Endothelial cell of umbilical vein (primary cell): Measurements from ENCODE around the gene PID1. TPM values are rescaled to one million over a fixed set of nuclear protein-coding genes. Genes with fewer than 3 reads are reported as not detected.

Source experiments
- BruUV-seq: library from RNA; stranded (reverse); fragments of 400-500 nt; replicated peaks from 2 replicates; lab custom pipeline; 2021; lab: Mats Ljungman, UMichigan
- CTCF ChIA-PET: fragments of 300-600, 350-600 bp; sonication (Branson Sonifier 250); formaldehyde crosslinking; loops from one replicate; lab custom pipeline; 2021; ENCODE audit warnings: antibody characterized with exemption, inconsistent platforms; lab: Charles Lee
- POLR2A ChIA-PET: fragments of 300-600, 350-600 bp; sonication (Branson Sonifier 250); formaldehyde crosslinking; loops from one replicate; lab custom pipeline; 2021; ENCODE audit warnings: antibody characterized with exemption, inconsistent platforms; lab: Charles Lee
- DNase-seq: peaks from one replicate; pipeline ENCODE4 v3.0.0-alpha.2; 2011; ENCODE audit warnings: low read depth, low spot score
- FAIRE-seq: peaks from 2 replicates; lab custom pipeline; 2011; peaks lifted over from hg19 to GRCh38; lab: Jason Lieb, UNC
- H2AFZ ChIP-seq: 2 replicates; pipeline ENCODE4 v1.6.0; 2012; ENCODE audit warnings: low read depth, low read length, control low read depth, inconsistent platforms
- H3K27ac ChIP-seq: 2 replicates; pipeline ENCODE4 v1.5.1; 2011; ENCODE audit warnings: low read depth, mild to moderate bottlenecking, control low read depth, low read length, moderate library complexity; ENCODE audit not compliant: insufficient read depth
- H3K27me3 ChIP-seq, 2 experiments: 2 replicates each; pipeline versions ENCODE4 v1.6.0 to v1.6.1; 2011; ENCODE audit warnings: low read length in 2 of 2, mixed read lengths in 1 of 2; ENCODE audit not compliant: control insufficient read depth in 2 of 2, insufficient read depth in 2 of 2
- H3K36me3 ChIP-seq, 2 experiments: 2 replicates in 1 of 2; 3 replicates in 1 of 2; pipeline ENCODE4 v1.5.1; 2011; ENCODE audit warnings: low read length in 2 of 2, mild to moderate bottlenecking in 1 of 2, moderate library complexity in 1 of 2; ENCODE audit not compliant: control insufficient read depth in 2 of 2, insufficient read depth in 2 of 2; ENCODE audit errors: extremely low read depth in 1 of 2
- H3K4me1 ChIP-seq: 3 replicates; pipeline ENCODE4 v1.5.1; 2011; ENCODE audit warnings: mild to moderate bottlenecking, low read length; ENCODE audit not compliant: control insufficient read depth, insufficient read depth; ENCODE audit errors: extremely low read depth
- H3K4me2 ChIP-seq: 2 replicates; pipeline ENCODE4 v1.6.1; 2011; ENCODE audit warnings: low read length, control low read depth, mixed read lengths; ENCODE audit not compliant: insufficient read depth
- H3K4me3 ChIP-seq, 3 experiments: fragments of 200-600 bp in 1 of 3; sonication (generic), shearing (Covaris generic) in 1 of 3; replicated peaks in 1 of 3; 2 replicates each; pipeline ENCODE4 v1.5.1; 2011 to 2016; ENCODE audit warnings: control low read depth in 3 of 3, low read length in 3 of 3, mild to moderate bottlenecking in 2 of 3, inconsistent platforms in 1 of 3, low read depth in 1 of 3, moderate library complexity in 1 of 3; ENCODE audit not compliant: insufficient read depth in 1 of 3
- H3K79me2 ChIP-seq: 2 replicates; pipeline ENCODE4 v1.6.0; 2012; ENCODE audit warnings: low read length, inconsistent platforms; ENCODE audit not compliant: control insufficient read depth, insufficient read depth
- H3K9ac ChIP-seq: replicated peaks from 2 replicates; pipeline ENCODE3; 2011; ENCODE audit warnings: low read length, control low read depth; ENCODE audit not compliant: insufficient read depth; ENCODE audit errors: extremely low read depth
- H3K9me1 ChIP-seq: replicated peaks from 3 replicates; pipeline ENCODE4 v1.6.0; 2011; ENCODE audit warnings: mild to moderate bottlenecking, low read length; ENCODE audit not compliant: control insufficient read depth, insufficient read depth; ENCODE audit errors: extremely low read depth
- H3K9me3 ChIP-seq: replicated peaks from 2 replicates; pipeline ENCODE4 v1.5.1; 2012; ENCODE audit warnings: low read length, inconsistent platforms; ENCODE audit not compliant: control insufficient read depth, insufficient read depth
- H4K20me1 ChIP-seq: replicated peaks from 2 replicates; pipeline ENCODE3; 2011; ENCODE audit warnings: mild to moderate bottlenecking, low read length; ENCODE audit not compliant: control insufficient read depth, insufficient read depth; ENCODE audit errors: extremely low read depth
- FOS ChIP-seq: IDR thresholded peaks from 2 replicates; pipeline ENCODE4 v1.6.1; 2011; ENCODE audit warnings: mild to moderate bottlenecking, low read length, moderate library complexity, borderline replicate concordance; ENCODE audit not compliant: insufficient read depth
- JUN ChIP-seq: IDR thresholded peaks from 2 replicates; pipeline ENCODE4 v1.6.1; 2011; ENCODE audit warnings: borderline replicate concordance, low read depth; ENCODE audit not compliant: insufficient read length, insufficient read depth
- MYC ChIP-seq: IDR thresholded peaks from one replicate; pipeline ENCODE4 v1.6.1; 2011; ENCODE audit warnings: mild to moderate bottlenecking, low read depth, low read length
- dilution Hi-C: fragments of 300-500 bp; cut with MboI; formaldehyde crosslinking; loops from one replicate; pipeline ENCODE4 v1.15.0; 2019; ENCODE audit warnings: low sequenced_read_pairs; ENCODE audit not compliant: extremely low pct_ligation_motif_present
- intact Hi-C: fragments of 100-400 bp; cut with micrococcal nuclease; formaldehyde crosslinking; loops from one replicate; pipeline ENCODE4 v1.10.0; 2022
- polyA plus RNA-seq, 4 experiments: library from polyadenylated mRNA; depleted of rRNA in 3 of 4; stranded (reverse) in 3 of 4; unstranded in 1 of 4; fragments of >200 nt; gene quantifications; 2 replicates each; pipeline versions ENCODE4 v1.2.1 to v1.2.3, GENCODE V29; 2011 to 2012; ENCODE audit warnings: missing spikeins in 1 of 4
- total RNA-seq: library from RNA; stranded (reverse); gene quantifications from 2 replicates; pipeline ENCODE4 v1.2.3, GENCODE V29; 2021

PID1 gene
- total and polyA plus RNA-seq, 2 donors (not counting 3 experiments of a cell fraction or from before 2014, with no cell fraction given), result not detected

GRCh38 chr2:229060147-229060546, 210.9 kb downstream of the PID1 start:
- no peak overlapping the region for H3K27ac ChIP-seq
- no peak overlapping the region for H2AFZ ChIP-seq
- ChIA-PET POLR2A (no interaction called here), CTCF (no interaction called here)
- H3K4me2 ChIP-seq, result no peak overlapping the region
- no peaks in the 10 kb centered on the region for H3K4me1 ChIP-seq
- H3K27me3 ChIP-seq, result no peaks in the 10 kb centered on the region
- FAIRE-seq (no peak), DNase-seq (no peak)
- no TSS peak for BruUV-seq
- intact Hi-C loops (no loop called here), dilution Hi-C loops (no loop called here)
- H3K9me3 ChIP-seq, result peaks cover 7% of the 10 kb centered on the region
- no peaks in the 10 kb centered on the region for H4K20me1 ChIP-seq
- H3K4me3 ChIP-seq, result no peak overlapping the region
- no peaks in the 10 kb centered on the region for H3K9me1 ChIP-seq
- TF ChIP-seq FOS (no peak), JUN (no peak)
- no peak overlapping the region for H3K9ac ChIP-seq
- no peaks in the 10 kb centered on the region for H3K79me2 ChIP-seq
- H3K36me3 ChIP-seq, result no peaks in the 10 kb centered on the region

GRCh38 chr2:229059331-229060033, 211.6 kb downstream of the PID1 start:
- Histone ChIP-seq H3K79me2 (no peaks in the 10 kb centered on the region), H3K9me1 (no peaks in the 10 kb centered on the region), H4K20me1 (no peaks in the 10 kb centered on the region), H3K4me2 (no peak overlapping the region), H3K4me3 (no peak overlapping the region), H3K27ac (no peak overlapping the region), H3K36me3 (no peaks in the 10 kb centered on the region), H3K4me1 (no peaks in the 10 kb centered on the region), H2AFZ (no peak overlapping the region), H3K9ac (no peak overlapping the region), H3K27me3 (no peaks in the 10 kb centered on the region), H3K9me3 (peaks cover 6% of the 10 kb centered on the region)
- TF ChIP-seq MYC, result no peak
- POLR2A ChIA-PET, result no interaction called here
- intact Hi-C loops (no loop called here), dilution Hi-C loops (no loop called here)
- DNase-seq (no peak), FAIRE-seq (no peak)
- no TSS peak for BruUV-seq
- CTCF ChIA-PET, result no interaction called here
